ENCODE results near the gene OCLN.
"Not testable (repeated sequence)": the region's sequence is repeated elsewhere in the genome, so short reads cannot be mapped to it uniquely, and the experiment has no call there.

OCLN gene

DNA sequence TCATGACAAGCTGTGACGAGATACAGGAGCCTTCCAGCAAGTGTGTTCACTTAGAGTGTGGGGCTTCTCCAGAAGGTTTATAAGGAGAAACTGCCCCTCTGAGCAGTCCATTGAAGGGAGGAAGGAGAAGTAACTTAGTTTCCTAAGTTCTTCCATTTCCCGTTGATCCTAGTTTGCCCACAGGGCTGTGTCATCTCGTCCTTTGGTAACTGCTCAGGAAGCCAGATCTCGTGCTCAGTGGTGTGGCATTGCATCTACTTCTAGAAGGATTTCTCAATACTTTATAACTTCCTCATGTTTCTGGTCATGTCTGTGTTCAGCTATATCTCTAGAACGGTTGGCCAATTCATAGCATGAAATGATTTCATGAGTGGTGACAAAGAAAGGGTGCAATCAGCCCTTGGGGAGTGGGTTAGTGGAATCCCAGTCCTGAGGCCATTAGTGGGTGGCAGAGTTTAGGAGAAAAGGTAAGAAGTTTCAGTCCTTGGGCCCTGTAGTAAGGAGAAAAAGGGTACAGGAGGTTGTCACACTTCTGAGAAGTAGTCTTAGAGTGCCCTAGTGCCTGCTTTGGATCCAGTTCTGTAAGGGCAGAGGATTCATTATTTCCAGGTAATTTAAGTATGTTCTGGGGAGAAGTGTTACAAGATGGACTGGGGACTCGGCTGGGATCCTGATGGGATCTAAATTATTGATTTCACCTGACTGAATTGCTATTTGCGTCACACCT, 103.7 kb downstream of the OCLN start:
- DNase-seq (ENCODE audit: low read depth); H3K4me3 ChIP-seq (ENCODE audit: low read length): not testable (repeated sequence)

DNA sequence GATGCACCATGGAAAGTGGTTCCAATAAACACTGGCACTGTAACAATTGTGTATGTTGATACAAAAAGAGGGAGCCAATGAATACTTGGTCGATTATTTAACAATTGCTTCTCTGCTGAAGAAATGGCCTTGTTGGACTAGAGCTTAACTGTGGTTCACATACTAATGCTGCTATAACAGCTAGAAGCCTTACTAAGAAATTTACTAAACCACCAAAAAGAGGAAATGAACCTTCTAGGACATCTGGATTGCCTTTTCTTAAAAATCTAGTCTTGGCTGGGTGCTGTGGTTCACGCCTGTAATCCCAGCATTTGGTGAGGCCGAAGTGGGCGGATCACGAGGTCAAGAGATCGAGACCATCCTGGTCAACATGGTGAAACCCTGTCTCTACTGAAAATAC, 109.4 kb downstream of the OCLN start:
- not testable (repeated sequence) for DNase-seq (ENCODE audit: low read depth); H3K4me3 ChIP-seq (ENCODE audit: low read length)

DNA sequence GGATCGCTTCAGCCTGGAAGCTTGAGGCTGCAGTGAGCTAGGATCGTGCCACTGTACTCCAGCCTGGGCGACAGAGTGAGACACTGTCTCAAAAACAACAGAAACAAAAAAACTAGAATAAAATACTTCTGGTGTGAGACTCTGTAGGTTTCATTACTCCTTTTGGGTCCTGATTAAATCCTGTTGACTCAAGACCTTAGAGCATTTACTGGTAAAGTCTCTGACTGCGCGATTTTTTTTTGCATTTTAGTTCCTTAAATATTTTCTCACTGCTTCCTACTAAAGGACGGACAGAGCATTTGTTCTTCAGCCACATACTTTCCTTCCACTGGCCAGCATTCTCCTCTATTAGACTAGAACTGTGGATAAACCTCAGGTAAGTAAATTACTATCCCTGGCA, 114.2 kb downstream of the OCLN start:
- DNase-seq (ENCODE audit: low read depth); H3K4me3 ChIP-seq (ENCODE audit: low read length): not testable (repeated sequence)

Data from epithelial cell of esophagus (primary cell).